HL-60 (cell line): ENCODE measurements around the gene TRIM40.
"Not testable (repeated sequence)": the region's sequence is repeated elsewhere in the genome, so short reads cannot be mapped to it uniquely, and the experiment has no call there.

Experiments used
- DNase-seq, 2 experiments: peaks; one replicate each; pipeline ENCODE4 v3.0.0-alpha.2; 2010 to 2020; ENCODE audit warnings: low read depth in 1 of 2, low spot score in 1 of 2
- H3K27ac ChIP-seq: fragments of 250-450 bp; sonication (Bioruptor Pico); replicated peaks from 2 replicates; pipeline ENCODE4 v1.5.1; 2020; ENCODE audit warnings: mild to moderate bottlenecking, moderate library complexity
- H3K27me3 ChIP-seq: fragments of 250-450 bp; sonication (Bioruptor Pico); 2 replicates; pipeline ENCODE4 v1.5.1; 2021; ENCODE audit warnings: mild to moderate bottlenecking, moderate library complexity; ENCODE audit not compliant: insufficient read depth, poor library complexity, severe bottlenecking
- H3K4me3 ChIP-seq: replicated peaks from 2 replicates; pipeline ENCODE4 v1.5.1; 2011; ENCODE audit warnings: mild to moderate bottlenecking, control low read depth, low read length; ENCODE audit not compliant: insufficient read depth
- CTCF ChIP-seq: IDR thresholded peaks from one replicate; pipeline ENCODE4 v1.5.1; 2011; ENCODE audit warnings: low read length, control low read depth, inconsistent platforms; ENCODE audit not compliant: insufficient read depth
- GABPA ChIP-seq: IDR thresholded peaks from 2 replicates; pipeline ENCODE4 v1.6.1; 2012; ENCODE audit warnings: low read depth
- POLR2AphosphoS5 ChIP-seq: IDR thresholded peaks from 2 replicates; pipeline ENCODE4 v1.6.1; 2012; ENCODE audit warnings: low read depth
- REST ChIP-seq: IDR thresholded peaks from 2 replicates; pipeline ENCODE4 v1.6.1; 2012; ENCODE audit warnings: low read depth; ENCODE audit not compliant: insufficient replicate concordance
- SPI1 ChIP-seq: IDR thresholded peaks from 2 replicates; pipeline ENCODE4 v1.6.1; 2012; ENCODE audit warnings: low read depth, mild to moderate bottlenecking, borderline replicate concordance

TRIM40 gene

GRCh38 chr6:30136570-30137286 is 788 bp downstream of the TRIM40 start:
- Histone ChIP-seq H3K27ac (no peak overlapping the region), H3K27me3 (peaks cover 9% of the 10 kb centered on the region), H3K4me3 (no peak overlapping the region)
- DNase-seq = no peak
- TF ChIP-seq GABPA (no peak), POLR2AphosphoS5 (no peak), SPI1 (no peak)

- H3K4me3 ChIP-seq, H3K27ac ChIP-seq, DNase-seq, H3K27me3 ChIP-seq: not testable (repeated sequence)
Measured at GRCh38 chr6:30140240-30140639, 4.3 kb downstream of the TRIM40 start.

GRCh38 chr6:30142665-30143064 is 6.7 kb downstream of the TRIM40 start:
- no peak for DNase-seq
- no peak for TF ChIP-seq SPI1
- TF ChIP-seq GABPA = no peak
- no peak for TF ChIP-seq REST
- TF ChIP-seq CTCF = no peak
- TF ChIP-seq POLR2AphosphoS5 = no peak
- no peak overlapping the region for H3K27ac ChIP-seq
- no peak overlapping the region for H3K4me3 ChIP-seq
- peaks cover 6% of the 10 kb centered on the region for H3K27me3 ChIP-seq

GRCh38 chr6:30143780-30144179 is 7.8 kb downstream of the TRIM40 start:
- no peak for DNase-seq
- Histone ChIP-seq H3K4me3 (no peak overlapping the region), H3K27me3 (peaks cover 6% of the 10 kb centered on the region), H3K27ac (no peak overlapping the region)
- TF ChIP-seq SPI1 (no peak), GABPA (no peak), REST (no peak), POLR2AphosphoS5 (no peak), CTCF (no peak)

- Histone ChIP-seq H3K4me3 (no peak overlapping the region), H3K27me3 (peaks cover 6% of the 10 kb centered on the region), H3K27ac (no peak overlapping the region)
- no peak for DNase-seq
- no peak for TF ChIP-seq REST
- TF ChIP-seq GABPA = no peak
- no peak for TF ChIP-seq CTCF
- TF ChIP-seq POLR2AphosphoS5 = no peak
- no peak for TF ChIP-seq SPI1
Measured at GRCh38 chr6:30144811-30145210, 8.9 kb downstream of the TRIM40 start.
